ENCODE data around the gene ITGB2.

Gene ITGB2

GRCh38 chr21:44872649-44873355, 47.9 kb downstream of the ITGB2 start:
- TF ChIP-seq, protein P1, sequence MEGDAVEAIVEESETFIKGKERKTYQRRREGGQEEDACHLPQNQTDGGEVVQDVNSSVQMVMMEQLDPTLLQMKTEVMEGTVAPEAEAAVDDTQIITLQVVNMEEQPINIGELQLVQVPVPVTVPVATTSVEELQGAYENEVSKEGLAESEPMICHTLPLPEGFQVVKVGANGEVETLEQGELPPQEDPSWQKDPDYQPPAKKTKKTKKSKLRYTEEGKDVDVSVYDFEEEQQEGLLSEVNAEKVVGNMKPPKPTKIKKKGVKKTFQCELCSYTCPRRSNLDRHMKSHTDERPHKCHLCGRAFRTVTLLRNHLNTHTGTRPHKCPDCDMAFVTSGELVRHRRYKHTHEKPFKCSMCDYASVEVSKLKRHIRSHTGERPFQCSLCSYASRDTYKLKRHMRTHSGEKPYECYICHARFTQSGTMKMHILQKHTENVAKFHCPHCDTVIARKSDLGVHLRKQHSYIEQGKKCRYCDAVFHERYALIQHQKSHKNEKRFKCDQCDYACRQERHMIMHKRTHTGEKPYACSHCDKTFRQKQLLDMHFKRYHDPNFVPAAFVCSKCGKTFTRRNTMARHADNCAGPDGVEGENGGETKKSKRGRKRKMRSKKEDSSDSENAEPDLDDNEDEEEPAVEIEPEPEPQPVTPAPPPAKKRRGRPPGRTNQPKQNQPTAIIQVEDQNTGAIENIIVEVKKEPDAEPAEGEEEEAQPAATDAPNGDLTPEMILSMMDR (conservative IDR thresholded peaks at IDR 0.05; ENCODE audit: low read length) = no peak

GRCh38 chr21:44872323-44872648, 48.4 kb downstream of the ITGB2 start:
- no peak for DNase-seq (ENCODE audit: low read depth)
- peak overlapping the region; percentile 89 for H3K4me3 ChIP-seq (ENCODE audit: low read length)
- TF ChIP-seq, protein P1 (conservative IDR thresholded peaks at IDR 0.05; ENCODE audit: low read length) = no peak; the same call in 1 of the 2 replicates

More at GRCh38 chr21:44872649-44873355, 47.9 kb downstream of the ITGB2 start:
- no peak for DNase-seq (ENCODE audit: low read depth)
- H3K4me3 ChIP-seq (ENCODE audit: low read length) = peak overlapping the region; percentile 89

- TF ChIP-seq, protein P1 (conservative IDR thresholded peaks at IDR 0.05; ENCODE audit: low read length) = no peak
- peak; percentile 80 for DNase-seq (ENCODE audit: low read depth)
- peak overlapping the region; percentile 89 for H3K4me3 ChIP-seq (ENCODE audit: low read length)
Measured at GRCh38 chr21:44871576-44872269, 49.0 kb downstream of the ITGB2 start.

- H3K4me3 ChIP-seq (ENCODE audit: low read length) = peak overlapping the region; percentile 89
- TF ChIP-seq, protein P1 (conservative IDR thresholded peaks at IDR 0.05; ENCODE audit: low read length) = no peak
- DNase-seq (ENCODE audit: low read depth) = no peak
Measured at GRCh38 chr21:44870748-44871495, 49.8 kb downstream of the ITGB2 start.

DNA sequence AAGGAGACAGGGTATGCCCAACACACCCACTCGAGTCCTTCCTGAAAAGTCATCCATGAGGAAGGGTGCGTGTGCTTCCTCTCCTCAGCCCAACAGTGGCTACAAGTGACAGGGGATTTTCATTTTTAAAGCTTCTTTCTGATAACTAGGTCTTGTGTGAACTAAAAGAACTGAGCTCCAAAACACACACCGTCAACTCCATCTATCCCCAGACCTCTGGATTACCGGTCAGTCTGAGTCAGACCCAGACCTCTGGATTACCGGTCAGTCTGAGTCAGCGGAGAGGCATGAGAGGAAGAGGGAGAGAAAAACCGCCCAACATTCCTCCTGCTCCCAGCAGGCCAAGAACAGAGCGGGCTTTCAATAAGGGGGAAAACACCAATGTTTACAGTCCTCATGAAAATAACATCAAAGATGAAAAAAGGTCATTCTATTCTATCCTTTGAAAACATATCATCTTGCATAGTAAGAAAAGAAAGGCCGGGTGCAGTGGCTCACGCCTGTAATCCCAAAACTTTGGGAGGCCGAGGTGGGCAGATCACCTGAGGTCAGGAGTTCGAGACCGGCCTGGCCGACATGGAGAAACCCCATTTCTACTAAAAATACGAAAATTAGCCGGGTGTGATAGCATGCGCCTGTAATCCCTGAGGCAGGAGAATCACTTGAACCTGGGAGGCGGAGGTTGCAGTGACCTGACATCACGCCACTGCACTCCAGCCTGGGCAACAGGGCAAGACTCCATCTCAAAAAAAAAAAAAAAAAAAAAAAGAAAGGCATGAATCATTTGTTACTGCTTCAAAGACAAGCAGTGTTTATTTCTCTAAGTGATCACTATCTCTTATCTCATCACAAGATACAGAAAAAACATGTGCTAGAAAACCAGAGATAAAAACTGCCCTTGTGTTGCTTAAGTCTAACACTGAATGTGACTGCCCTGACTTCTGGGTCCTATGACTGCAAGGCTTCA, 50.6 kb downstream of the ITGB2 start:
- DNase-seq (ENCODE audit: low read depth) = peak; percentile 90
- peak overlapping the region; percentile 47 for H3K4me3 ChIP-seq (ENCODE audit: low read length)
- TF ChIP-seq, protein P1 (conservative IDR thresholded peaks at IDR 0.05; ENCODE audit: low read length) = no peak

DNA sequence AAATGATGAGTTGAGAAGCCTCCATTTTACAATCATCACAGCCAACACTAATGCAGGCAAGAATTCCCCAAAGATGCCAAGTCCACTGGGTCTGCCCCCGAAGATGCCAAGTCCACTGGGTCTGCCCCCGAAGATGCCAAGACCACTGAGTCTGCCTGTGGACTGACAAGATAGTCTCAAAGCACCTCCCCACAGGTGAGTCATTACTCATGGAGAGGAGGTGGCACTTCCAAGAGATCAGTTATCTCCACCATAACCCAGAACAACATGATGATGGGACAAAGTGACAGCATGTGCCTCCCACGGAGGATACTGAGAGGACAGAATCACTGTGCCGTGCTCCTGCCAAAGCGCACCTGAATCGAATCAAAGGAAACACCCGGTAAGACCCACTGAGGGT, 52.0 kb downstream of the ITGB2 start:
- H3K4me3 ChIP-seq (ENCODE audit: low read length) = no peak overlapping the region
- DNase-seq (ENCODE audit: low read depth) = no peak
- TF ChIP-seq, protein P1 (conservative IDR thresholded peaks at IDR 0.05; ENCODE audit: low read length) = no peak

All from AG10803 (cell line).